NCI-H2081 (cell line): ENCODE data around the gene DEFB114.
"Not testable (repeated sequence)": the region's sequence is repeated elsewhere in the genome, so short reads cannot be mapped to it uniquely, and the experiment has no call there.

ENCODE experiments used
- DNase-seq, 2 experiments: peaks; one replicate each; lab custom pipeline; 2025; lab: John Stamatoyannopoulos, UW

Gene DEFB114

GRCh38 chr6:49964064-49964463, at the start of gene DEFB114:
TSS of gene DEFB114 (minus strand) at chr6:49964164. CDS start at chr6:49964105, 59 bp downstream.
- DNase-seq = no peak

GRCh38 chr6:50007819-50008218, 43.9 kb upstream of the DEFB114 start:
- DNase-seq = no peak

GRCh38 chr6:50003139-50003538, 39.2 kb upstream of the DEFB114 start:
- no peak for DNase-seq

- DNase-seq = no peak
These were observed 31.3 kb upstream of the DEFB114 start for GRCh38 chr6:49995278-49995677.

GRCh38 chr6:49988900-49989299, 24.9 kb upstream of the DEFB114 start:
- DNase-seq = no peak

GRCh38 chr6:49987749-49988148, 23.8 kb upstream of the DEFB114 start:
- DNase-seq = no peak

- DNase-seq = no peak
These were observed 22.6 kb upstream of the DEFB114 start for GRCh38 chr6:49986551-49986950.

GRCh38 chr6:49982046-49982445, 18.1 kb upstream of the DEFB114 start:
- DNase-seq = no peak

- no peak for DNase-seq
These were observed 16.9 kb upstream of the DEFB114 start for GRCh38 chr6:49980898-49981297.

GRCh38 chr6:49979584-49979983, 15.6 kb upstream of the DEFB114 start:
- DNase-seq = no peak

GRCh38 chr6:49978332-49979226, 14.6 kb upstream of the DEFB114 start:
- no peak for DNase-seq

GRCh38 chr6:49969605-49970004, 5.6 kb upstream of the DEFB114 start, which contains the start of gene DEFB113:
TSS of gene DEFB113 (minus strand) at chr6:49969625. CDS start at chr6:49969625, 0 bp downstream.
- no peak for DNase-seq

- DNase-seq = no peak
These were observed 2.9 kb upstream of the DEFB114 start for GRCh38 chr6:49966823-49967222.

- DNase-seq = no peak
These were observed 2.4 kb upstream of the DEFB114 start for GRCh38 chr6:49966334-49966733.

GRCh38 chr6:49958180-49958579, 5.8 kb downstream of the DEFB114 start:
- DNase-seq = no peak

GRCh38 chr6:49955847-49956246, 8.1 kb downstream of the DEFB114 start:
- DNase-seq = no peak

GRCh38 chr6:49951926-49952325, 12.0 kb downstream of the DEFB114 start:
- DNase-seq = no peak

- no peak for DNase-seq
These were observed 13.6 kb downstream of the DEFB114 start for GRCh38 chr6:49950415-49950751.

GRCh38 chr6:49949062-49949461, 14.9 kb downstream of the DEFB114 start:
- no peak for DNase-seq

GRCh38 chr6:49946835-49947234, 17.1 kb downstream of the DEFB114 start:
- no peak for DNase-seq

GRCh38 chr6:49944068-49944467, 19.9 kb downstream of the DEFB114 start:
- DNase-seq = not testable (repeated sequence)

- DNase-seq = no peak
These were observed 23.9 kb downstream of the DEFB114 start for GRCh38 chr6:49939993-49940498.

GRCh38 chr6:49937811-49938210, 26.2 kb downstream of the DEFB114 start:
- no peak for DNase-seq

- DNase-seq = no peak
These were observed 26.9 kb downstream of the DEFB114 start for GRCh38 chr6:49937017-49937416.
